GM19372 (cell line): Measurements from ENCODE around the gene IDI2.

Experiments
- ATAC-seq: cut with Tn5 transposase; IDR thresholded peaks from one replicate; pipeline ENCODE4 v1.9.1; 2021; ENCODE audit warnings: mild to moderate bottlenecking, low read depth, moderate library complexity; ENCODE audit not compliant: unreplicated experiment

Gene IDI2

GRCh38 chr10:986137-986825 lies 39.4 kb downstream of the IDI2 start:
- ATAC-seq = no peak

- no peak for ATAC-seq
These were observed 40.3 kb downstream of the IDI2 start for GRCh38 chr10:985361-985760.

GRCh38 chr10:983971-984655 lies 41.5 kb downstream of the IDI2 start:
- no peak for ATAC-seq

GRCh38 chr10:983401-983800 lies 42.3 kb downstream of the IDI2 start:
- ATAC-seq = no peak

GRCh38 chr10:980468-981093 lies 45.1 kb downstream of the IDI2 start:
- no peak for ATAC-seq

- no peak for ATAC-seq
These were observed 46.7 kb downstream of the IDI2 start for GRCh38 chr10:978826-979421.

GRCh38 chr10:976316-976715 lies 49.3 kb downstream of the IDI2 start:
- no peak for ATAC-seq

GRCh38 chr10:974785-975074 lies 50.9 kb downstream of the IDI2 start:
- ATAC-seq = no peak

- ATAC-seq = no peak
These were observed 51.4 kb downstream of the IDI2 start for GRCh38 chr10:974038-974784.

- no peak for ATAC-seq
These were observed 52.9 kb downstream of the IDI2 start for GRCh38 chr10:972763-973162.

GRCh38 chr10:971613-972012 lies 54.0 kb downstream of the IDI2 start:
- no peak for ATAC-seq

- no peak for ATAC-seq
These were observed 54.5 kb downstream of the IDI2 start for GRCh38 chr10:971150-971542.

- no peak for ATAC-seq
These were observed 55.1 kb downstream of the IDI2 start for GRCh38 chr10:970311-971149.

GRCh38 chr10:969473-970150 lies 56.0 kb downstream of the IDI2 start:
- no peak for ATAC-seq
